ENCODE results near the gene CTDSPL.

The CTDSPL gene

DNA sequence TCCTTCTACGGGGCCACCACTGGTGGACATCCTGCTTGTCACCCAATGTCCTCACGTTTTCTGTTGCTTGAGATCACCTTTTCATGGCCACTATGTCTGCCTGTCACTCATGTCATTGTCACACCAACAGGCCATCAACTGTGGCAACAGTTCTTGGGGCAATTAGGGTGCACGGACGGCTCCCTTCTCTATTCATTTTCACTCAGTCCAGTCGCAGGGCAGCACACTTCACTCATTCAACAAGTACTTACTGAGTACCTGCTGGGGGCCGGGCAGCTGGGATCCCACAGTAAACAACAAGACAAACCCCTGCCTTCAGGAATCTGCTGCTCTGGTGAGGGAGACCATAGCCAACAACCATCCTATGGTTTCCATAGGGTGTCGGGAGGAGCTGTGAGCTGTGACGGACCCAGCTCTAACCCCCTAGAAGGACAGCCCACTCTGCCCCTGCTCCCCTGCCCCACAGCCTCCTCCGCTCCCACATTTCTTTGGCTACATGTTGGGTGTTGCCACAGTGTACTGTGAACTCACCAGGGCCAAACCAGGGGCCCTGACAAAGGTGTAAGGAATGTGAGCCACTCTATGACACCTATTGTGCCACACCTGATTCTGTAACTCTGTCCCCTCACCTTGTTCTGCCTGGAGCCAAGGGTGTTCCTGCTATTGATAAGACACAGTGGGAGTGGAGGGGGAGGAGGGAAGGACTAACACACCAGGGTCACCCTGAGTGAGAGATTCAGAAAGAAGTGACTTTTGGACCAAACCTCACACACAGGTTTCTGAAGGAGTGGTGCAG, 130.8 kb downstream of the CTDSPL start:
- no peak for DNase-seq

DNA sequence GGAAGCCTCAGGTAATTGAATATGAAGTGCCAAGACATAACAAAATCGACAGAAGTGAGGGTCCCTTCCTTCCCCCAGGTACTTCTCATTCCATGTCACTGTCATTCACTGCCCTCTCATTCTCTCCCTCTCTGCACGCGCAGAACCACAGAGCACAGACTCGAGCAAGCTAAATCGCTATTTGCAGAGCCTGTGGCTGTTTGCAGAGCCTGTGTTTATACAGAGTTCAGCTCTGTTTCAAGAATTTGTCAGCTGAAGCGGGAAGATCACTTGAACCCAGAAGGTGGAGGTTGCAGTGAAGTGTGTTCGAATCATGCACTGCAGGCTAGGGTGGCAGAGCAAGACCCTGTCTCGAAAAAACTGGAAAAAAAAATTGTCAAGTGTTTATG, 131.4 kb downstream of the CTDSPL start:
- DNase-seq: no peak

DNA sequence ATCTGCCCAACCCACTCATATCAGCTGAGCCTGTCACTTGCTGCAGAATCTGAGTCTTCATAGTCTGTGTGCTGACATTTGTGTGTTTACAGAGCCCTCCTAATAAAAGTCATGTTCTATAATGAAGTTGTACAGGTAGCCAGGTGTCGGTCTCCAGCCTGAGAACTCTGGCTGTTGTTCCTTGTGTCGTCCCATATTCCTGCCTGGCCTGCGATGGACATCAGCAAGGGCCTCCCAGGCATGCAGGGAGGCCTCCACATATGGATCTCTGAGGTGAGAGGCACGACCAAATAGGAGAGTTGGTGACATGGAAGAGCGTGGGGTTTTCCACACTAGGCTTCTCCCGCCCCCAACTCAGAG, 131.8 kb downstream of the CTDSPL start:
- no peak for DNase-seq

DNA sequence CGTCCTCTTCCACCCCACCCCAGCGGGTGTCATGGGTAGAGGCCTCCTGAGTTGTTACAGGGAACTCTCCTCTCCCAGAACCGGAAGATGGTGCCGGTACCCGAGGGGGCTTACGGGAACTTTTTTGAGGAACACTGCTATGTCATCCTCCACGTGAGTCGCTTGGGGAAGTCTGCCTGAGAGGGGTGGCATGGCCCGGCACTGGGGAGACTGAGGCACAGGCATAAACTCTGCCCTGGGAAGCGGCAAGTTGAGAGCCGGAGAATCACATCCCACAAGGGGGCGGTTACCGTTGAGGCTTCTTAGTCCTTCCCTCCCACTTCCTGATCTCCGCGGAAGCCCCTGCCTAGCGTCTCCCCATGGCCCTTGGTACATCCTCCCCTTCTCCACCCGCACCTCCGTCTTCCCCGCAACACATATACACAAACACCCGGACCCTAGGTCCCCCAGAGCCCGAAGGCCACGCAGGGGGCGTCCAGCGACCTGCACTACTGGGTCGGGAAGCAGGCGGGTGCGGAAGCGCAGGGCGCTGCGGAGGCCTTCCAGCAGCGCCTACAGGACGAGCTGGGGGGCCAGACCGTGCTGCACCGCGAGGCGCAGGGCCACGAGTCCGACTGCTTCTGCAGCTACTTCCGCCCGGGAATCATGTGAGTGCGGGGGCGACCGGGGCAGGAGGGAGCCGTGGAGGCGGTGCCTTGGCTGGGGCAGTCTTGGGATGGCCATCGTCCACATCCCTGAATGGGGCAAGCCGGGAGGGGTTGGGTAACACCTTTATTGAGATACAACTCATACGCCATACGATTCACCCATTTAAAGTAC, 132.3 kb downstream of the CTDSPL start:
- DNase-seq: no peak

GRCh38 chr3:37994639-37994972, 132.9 kb downstream of the CTDSPL start:
- DNase-seq: no peak

DNA sequence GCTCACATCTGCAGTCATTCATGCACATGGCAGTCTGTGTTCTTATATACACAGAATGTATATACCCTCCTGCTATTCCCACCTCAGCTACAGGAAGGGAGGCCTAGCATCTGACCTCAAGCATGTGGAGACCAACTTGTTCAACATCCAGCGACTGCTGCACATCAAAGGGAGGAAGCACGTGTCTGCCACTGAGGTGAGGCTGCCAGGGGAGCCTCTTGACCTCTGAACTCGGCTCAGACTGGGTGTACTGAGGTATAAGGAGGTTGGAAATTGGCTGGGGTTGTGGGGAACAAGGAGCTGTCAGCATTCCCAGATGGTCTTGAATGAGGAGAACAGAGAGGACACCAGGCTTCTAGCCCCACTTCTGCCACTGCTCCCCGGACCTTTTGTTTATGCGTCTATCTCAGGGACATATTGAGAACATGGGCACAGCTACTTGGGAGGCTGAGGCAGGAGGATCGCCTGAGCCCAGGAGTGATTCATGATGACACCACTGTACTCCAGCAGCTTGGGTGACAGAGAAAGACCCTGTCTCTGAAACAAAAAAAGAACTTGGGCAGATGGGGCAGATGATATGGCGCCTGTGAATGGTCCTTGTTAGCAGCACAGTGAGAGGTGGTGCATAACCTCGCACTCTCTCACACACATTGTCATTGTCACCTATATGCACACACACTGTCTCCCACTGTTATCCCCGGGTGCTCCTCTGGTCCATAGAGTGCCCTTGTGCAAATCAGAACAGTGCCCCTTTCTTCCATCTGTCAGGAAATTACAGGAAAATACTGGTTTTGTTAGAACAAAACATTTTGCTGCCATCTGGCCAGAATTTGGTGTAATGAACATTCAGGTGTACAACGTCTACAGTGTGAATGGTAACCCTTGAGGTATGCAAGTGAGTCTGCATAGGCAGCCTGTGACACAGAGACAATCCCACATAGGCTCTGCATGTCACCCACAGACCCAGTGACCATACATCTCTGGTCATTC, 134.3 kb downstream of the CTDSPL start:
- no peak for DNase-seq

- DNase-seq: no peak
Observed at GRCh38 chr3:37996785-37997301, 135.2 kb downstream of the CTDSPL start.

DNA sequence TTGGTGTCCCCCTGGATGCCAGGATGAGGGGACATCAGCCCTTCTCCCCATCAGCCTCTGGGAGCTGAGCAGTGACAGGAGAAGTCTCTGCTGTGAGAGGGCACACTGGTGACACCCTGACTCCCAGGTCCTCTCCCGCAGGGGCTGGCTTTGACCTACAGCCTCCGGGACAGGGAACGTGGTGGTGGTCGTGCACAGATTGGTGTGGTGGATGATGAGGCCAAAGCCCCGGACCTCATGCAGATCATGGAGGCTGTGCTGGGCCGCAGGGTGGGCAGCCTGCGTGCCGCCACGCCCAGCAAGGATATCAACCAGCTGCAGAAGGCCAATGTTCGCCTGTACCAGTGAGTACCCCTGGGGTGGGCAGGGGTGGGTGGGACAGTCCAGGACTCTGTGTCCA, 135.7 kb downstream of the CTDSPL start:
- no peak for DNase-seq

DNA sequence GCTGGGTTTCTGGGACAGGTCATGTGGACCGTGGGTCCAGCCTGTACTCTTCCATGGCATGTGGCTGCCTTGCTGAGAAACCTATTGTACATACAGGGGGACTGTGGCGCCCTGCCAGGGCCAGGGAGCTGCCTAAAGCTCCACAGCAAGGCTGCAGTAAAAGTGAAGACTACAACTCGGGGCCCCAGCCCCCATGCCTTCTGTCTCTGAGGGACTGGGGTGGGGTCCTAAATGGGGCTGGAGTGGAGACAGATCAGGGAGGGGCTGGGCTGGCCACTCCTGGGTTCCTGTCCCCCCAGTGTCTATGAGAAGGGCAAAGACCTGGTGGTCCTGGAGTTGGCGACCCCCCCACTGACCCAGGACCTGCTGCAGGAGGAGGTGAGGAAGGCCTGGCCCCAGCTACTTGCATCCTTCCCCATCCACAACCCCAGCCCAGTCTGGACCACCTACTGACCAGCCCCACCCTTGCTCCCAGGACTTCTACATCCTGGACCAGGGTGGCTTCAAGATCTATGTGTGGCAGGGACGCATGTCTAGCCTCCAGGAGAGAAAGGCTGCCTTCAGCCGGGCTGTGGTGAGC, 136.2 kb downstream of the CTDSPL start:
- DNase-seq: no peak

DNA sequence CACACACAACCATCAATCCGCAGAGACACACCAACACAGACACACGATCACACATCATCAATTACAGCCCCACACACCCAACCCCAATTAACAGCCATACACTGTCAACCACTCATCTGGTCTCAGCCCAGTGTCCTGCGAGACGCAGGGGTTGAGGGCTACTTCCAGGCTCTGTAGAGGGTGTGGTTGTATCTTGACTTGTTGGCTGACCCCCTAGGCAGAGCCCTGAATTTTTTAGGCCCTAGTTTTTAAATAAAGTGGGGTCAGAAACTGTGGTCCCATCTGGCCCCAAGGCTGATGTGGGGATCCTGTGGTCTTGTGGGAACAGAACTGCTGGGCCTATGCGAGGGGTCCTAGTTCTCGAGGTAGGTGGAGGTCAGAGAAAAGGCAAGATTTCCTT, 138.2 kb downstream of the CTDSPL start:
- no peak for DNase-seq

DNA sequence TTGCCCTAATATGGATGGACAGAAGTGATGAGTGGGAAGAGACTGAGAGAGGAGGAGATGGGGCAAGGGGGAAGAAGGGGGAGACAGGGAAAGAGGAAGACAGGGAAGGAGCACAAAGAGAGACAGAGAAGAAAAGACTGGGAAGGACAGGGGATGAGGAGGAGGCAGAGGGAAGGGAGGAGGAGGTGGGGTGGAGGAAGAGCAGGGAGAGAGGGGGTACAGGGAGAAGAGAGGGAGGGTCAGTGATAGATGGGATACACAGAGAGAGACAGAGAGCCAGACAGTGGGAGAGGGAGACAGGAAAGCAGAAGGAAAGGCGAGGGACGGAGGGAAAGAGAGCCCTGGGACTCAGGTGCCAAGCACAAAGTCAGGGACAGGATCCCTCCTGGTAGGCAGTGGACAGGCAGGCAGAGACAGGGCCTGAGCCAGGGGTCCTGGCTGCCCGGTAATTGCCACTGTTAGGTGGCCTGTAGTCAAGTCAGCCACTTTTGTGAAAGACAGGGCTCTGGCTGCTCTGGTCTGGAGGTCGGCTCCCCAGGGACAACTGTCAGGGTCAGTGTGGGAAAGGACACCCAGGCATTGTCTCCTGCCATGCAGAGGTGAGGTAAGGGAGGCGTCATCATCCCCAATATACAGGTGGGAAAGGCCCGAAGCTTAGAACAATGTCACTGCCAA, 138.7 kb downstream of the CTDSPL start:
- no peak for DNase-seq

DNA sequence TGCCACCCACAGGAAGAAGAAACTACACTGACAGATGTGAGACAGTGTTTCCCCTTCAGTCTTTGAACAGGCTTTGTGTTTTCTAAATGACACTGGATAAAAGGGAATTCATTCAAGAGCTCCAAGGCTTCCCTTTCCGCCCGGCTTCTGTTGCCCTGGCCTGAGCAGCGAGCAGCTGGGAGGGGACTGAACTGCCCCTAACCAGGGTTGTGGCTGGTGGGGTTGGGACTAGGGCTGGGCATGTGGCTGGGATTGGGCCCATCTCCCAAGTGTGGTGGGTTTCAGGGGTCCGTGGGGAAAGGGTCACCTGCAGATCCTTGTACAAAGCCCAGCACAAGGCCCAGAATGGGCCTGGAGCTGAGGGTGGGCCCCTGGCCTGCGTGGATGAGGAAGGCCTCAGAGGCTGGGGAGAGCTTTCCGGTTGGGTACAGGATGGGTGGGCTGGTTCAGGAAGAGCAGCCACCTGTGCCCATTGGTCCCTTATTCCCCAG, 139.3 kb downstream of the CTDSPL start:
- no peak for DNase-seq

DNA sequence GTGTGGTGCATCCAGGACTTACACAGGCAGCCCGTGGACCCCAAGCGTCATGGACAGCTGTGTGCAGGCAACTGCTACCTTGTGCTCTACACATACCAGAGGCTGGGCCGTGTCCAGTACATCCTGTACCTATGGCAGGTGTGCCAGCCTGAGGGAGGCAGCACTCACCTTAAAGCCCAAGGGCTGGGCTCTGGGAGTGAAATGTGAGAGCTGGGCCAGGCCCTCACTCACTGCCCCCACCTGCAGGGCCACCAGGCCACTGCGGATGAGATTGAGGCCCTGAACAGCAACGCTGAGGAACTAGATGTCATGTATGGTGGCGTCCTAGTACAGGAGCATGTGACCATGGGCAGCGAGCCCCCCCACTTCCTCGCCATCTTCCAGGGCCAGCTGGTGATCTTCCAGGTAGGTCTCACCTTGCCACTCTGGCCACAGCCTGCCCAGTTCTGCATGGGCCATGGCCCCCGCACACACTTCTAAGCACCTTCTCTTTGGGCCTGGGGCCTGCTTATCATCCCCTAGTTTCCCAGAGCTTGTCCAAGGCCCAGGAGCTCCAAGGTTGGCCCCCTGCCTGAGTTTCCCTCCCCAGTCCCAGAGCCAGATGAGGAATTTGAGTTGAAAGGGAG, 139.9 kb downstream of the CTDSPL start:
- no peak for DNase-seq

GRCh38 chr3:38002291-38002876, 140.7 kb downstream of the CTDSPL start:
- DNase-seq: no peak

DNA sequence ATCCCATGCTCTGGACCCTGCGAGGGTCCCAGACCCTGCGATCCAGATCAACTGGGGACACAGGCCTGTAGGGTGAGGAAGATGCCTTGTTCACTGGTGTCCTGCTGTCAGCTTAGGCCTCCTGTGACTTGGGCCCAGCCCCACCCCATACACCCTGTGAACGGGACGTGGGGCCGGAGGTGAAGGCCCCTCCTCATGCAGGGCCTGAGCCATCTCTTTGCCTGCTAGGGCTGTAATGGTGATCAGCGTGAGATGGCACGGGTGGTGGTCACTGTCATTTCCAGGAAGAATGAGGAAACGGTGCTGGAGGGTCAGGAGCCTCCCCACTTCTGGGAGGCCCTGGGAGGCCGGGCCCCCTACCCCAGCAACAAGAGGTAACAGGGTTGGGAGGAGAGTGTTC, 141.3 kb downstream of the CTDSPL start:
- DNase-seq: no peak

- DNase-seq: no peak
Observed at GRCh38 chr3:38003371-38003816, 141.7 kb downstream of the CTDSPL start.

DNA sequence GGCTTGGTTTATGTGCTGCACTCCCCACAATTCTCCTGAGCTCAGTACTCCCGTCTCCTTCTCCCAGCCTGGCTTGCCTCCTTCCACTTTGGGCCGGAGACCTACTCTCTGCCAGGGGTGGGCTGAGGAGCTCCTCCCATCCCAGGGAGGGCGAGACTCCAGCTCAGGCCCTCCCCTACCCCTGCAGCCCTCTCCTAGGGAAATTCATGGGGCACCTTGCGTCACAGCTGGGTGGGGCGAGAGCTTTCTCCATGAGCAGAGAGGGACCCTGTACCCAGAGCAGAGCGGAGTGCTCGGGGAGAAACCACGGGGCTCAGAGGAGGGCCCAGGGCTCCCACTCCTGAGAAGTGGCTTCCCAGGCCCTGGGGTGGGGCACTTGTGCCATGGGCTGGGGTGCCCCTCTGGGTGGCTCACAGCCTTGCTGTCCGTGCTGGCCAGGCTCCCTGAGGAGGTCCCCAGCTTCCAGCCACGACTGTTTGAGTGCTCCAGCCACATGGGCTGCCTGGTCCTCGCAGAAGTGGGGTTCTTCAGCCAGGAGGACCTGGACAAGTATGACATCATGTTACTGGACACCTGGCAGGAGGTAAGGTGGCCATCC, 142.2 kb downstream of the CTDSPL start:
- DNase-seq: no peak

- no peak for DNase-seq
Observed at GRCh38 chr3:38004415-38005075, 142.9 kb downstream of the CTDSPL start.

GRCh38 chr3:38005076-38006020, 143.7 kb downstream of the CTDSPL start:
- no peak for DNase-seq

Data from NCI-H1105 (cell line).